Stimulated activated CD8-positive, alpha-beta memory T cell treated with anti-CD3 and anti-CD28 coated beads, Interleukin-4, amount 100 ng/mL, for 1 hour (primary cell): ENCODE data around the gene PLAAT2.
"Not testable (repeated sequence)": the region's sequence is repeated elsewhere in the genome, so short reads cannot be mapped to it uniquely, and the experiment has no call there.

Experiments used
- DNase-seq, 2 donors: peaks; one replicate each; pipeline ENCODE4 v3.0.0-alpha.2; 2020; ENCODE audit warnings: low read depth in 2 of 2, low spot score in 1 of 2

Gene PLAAT2

DNA sequence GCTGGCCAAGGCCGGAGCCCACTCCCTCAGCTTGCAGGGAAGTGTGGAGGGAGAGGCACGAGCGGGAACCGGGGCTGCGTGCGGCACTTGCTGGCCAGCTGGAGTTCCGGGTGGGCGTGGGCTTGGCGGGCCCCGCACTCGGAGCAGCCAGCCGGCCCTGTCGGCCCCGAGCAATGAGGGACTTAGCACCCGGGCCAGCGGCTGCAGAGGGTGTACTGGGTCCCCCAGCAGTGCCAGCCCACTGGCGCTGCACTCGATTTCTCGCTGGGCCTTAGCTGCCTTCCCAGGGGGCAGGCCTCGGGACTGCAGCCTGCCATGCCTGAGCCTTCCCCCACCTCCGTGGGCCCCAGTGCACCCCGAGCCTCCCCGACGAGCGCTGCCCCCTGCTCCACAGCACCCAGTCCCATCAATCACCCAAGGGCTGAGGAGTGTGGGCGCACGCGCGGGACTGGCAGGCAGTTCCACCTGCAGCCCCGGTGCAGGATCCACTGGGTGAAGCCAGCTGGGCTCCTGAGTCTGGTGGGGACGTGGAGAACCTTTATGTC lies 13.0 kb downstream of the PLAAT2 start:
- not testable (repeated sequence) for DNase-seq

GRCh38 chr11:63549411-63549810 lies 13.8 kb downstream of the PLAAT2 start:
- no peak for DNase-seq

DNA sequence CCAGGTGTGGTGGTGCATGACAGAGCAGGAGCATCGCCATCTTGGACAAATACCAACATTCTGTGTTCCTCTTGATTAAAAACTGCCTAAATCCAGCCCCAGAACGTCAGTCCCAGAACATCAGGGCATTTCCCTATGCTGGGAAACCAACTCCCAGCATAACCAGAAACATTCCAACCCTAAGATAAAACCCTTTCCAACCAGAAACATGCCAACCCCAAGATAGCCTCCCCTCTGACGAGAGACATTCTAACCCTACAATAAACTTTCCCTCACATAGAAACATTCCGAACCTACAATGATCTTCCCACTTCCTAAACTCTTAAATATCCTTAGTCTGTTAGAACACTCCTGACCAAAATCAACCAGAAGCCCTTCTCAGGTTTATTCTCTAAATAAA lies 15.0 kb downstream of the PLAAT2 start:
- no peak for DNase-seq

- DNase-seq: no peak
Measured at GRCh38 chr11:63547061-63547460, 16.1 kb downstream of the PLAAT2 start.

- DNase-seq: no peak
Measured at GRCh38 chr11:63543711-63544110, 19.5 kb downstream of the PLAAT2 start.

DNA sequence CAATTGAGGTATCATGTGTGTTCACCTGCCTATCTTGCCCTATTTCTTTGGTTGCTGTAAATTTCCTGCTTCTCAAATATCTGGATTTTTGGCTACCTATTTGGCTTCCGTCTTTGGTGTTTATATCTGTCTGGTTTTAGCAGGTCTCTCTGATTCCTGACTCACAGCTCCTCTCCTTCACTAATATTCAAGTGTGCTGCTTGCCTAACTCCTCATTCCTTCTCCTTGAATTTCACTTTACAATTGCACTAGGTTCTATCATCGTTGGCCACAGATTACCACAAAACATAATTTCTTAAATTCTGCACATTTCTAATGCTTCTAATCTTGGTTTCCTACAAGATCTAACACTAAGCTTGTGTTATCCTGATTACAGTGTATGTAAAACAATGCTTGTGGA lies 20.7 kb downstream of the PLAAT2 start:
- not testable (repeated sequence) for DNase-seq

GRCh38 chr11:63537293-63538101 lies 25.7 kb downstream of the PLAAT2 start:
- DNase-seq: no peak

DNA sequence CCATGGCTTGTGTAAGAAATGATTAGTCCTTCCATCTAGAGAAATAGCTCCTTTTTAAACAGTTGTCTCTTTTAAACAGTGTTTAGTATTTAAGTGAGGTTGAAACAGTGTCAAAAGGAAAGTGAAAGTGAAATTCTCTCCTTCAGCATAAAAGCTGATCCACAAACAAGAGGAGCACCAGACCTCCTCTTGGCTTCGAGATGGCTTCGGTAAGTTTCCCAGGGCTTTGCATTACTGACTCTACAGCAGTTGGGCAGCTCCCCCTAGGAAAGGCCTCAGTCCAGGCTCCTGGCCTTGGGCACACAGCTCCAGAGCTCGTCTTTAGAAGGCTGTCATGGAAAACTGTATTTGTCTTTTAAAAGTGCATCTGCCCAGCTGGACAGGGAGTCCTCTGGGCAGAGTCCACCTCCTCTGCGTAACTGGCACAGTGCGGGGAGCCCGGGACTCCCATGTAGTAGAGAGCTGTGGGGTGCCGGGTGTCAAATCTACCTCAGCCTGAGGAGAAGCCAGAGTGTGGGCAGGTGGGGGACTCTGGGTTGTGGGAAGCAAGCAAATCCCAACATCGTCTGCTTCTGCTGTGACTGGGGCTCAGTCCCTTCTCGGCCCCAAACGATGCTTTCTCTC lies 26.4 kb downstream of the PLAAT2 start, which contains the start of gene PLAAT4:
PLAAT4 (plus strand) TSS at position 140 of the 624 bp plus-strand sequence; CDS start at position 201, 61 bp downstream.
- DNase-seq: no peak

- no peak for DNase-seq
Measured at GRCh38 chr11:63535734-63536133, 27.4 kb downstream of the PLAAT2 start.

DNA sequence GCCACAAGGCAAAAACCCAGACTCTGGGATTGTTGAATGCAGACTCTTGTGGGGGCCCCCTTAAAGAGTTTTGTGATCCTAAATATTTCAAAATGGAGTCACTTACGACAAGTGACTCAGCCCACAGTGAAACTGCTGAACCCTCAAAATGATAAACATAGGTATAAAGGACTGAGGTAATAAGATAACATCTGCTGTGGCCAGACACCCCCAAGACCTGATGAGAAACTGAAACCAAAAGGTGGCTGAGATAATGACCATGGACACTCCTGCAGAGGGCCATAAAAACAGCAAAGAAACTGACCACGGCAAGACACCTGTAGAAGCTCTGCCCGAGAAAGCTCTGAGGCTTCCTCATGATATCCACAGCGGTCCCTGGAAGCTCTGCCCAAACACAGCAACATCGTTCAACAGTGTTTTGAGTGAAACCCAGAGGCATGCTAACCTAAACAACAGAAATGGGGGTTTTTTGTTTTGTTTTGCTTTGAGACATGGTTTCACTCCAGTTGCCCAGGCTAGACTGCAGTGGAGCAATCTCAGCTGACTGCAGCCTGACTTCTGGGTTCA lies 28.2 kb downstream of the PLAAT2 start:
- DNase-seq: no peak

- no peak for DNase-seq
Measured at GRCh38 chr11:63534076-63534475, 29.1 kb downstream of the PLAAT2 start.

DNA sequence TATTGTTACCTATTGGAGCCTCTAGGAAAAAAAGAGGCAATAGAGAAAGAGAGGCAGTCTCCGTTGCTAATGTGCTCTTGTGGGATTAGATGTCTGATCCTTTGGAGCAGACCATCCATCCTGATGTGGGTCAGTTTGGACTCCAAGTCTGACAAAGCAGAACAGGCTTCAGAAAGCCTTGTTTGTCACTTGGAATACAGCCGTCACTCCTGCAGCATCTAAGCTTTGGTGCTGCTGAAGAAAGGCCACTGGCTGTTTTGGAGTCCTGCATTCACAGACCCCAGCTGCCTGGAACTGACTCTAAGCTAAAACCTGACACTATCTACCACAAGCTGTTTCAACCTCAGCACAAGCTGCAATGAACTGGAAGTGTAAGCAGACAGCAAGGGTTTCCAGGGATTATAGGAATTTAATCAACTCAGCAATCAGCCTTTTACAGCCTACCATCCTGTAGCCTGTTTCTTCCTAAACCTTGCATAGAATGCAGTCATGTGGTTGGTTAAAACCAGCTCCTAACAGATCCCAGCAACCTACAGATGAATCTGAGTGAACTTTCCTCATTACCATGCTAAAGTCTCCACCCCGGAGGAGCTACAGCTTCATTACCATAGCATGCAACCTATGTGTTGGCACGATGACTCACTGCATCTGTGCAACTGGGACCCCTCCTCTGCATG lies 30.2 kb downstream of the PLAAT2 start:
- DNase-seq: no peak

- DNase-seq: no peak
Measured at GRCh38 chr11:63532117-63532516, 31.1 kb downstream of the PLAAT2 start.

GRCh38 chr11:63531074-63531792 lies 31.9 kb downstream of the PLAAT2 start:
- not testable (repeated sequence) for DNase-seq

DNA sequence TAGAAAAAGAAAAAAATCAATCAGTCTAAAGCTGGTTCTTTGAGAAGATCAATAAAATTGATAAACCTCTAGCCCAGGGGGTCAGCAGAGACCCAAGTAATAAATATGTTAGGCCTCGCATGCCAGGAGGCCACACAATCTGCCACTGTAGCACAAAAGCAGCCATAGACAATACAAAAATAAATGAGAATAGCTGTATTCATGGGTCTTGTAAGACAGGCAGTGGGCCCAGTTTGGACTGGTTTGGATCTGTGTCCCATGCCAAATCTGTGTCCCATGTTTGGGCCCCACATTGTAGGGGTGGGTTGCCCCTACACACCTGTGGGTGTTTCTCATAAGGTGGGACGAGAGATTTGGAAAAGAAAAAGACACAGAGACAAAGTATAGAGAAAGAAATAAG lies 33.2 kb downstream of the PLAAT2 start:
- DNase-seq: no peak

- DNase-seq: not testable (repeated sequence)
Measured at GRCh38 chr11:63529373-63529772, 33.8 kb downstream of the PLAAT2 start.

DNA sequence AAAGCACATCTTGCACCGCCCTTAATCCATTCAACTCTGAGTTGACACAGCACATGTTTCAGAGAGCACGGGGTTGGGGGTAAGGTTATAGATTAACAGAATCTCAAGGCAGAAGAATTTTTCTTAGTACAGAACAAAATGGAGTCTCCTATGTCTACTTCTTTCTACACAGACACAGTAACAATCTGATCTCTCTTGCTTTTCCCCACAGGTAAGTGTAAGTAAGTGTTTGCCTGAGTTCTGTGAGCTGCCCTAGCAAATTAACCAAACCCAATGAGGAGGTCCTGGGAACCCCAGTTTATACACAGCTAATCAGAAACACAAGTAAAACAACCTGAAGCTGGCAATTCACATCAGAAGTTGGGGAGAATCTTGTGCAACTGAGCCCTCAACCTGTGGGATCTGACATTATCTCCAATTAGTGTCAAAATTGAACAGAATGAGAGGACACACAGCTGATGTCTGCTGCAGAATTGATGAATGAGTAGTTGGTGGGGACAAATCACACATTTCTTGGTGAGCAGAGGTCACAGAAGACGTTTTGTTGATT lies 34.4 kb downstream of the PLAAT2 start:
- not testable (repeated sequence) for DNase-seq

GRCh38 chr11:63528156-63528555 lies 35.0 kb downstream of the PLAAT2 start:
- not testable (repeated sequence) for DNase-seq

DNA sequence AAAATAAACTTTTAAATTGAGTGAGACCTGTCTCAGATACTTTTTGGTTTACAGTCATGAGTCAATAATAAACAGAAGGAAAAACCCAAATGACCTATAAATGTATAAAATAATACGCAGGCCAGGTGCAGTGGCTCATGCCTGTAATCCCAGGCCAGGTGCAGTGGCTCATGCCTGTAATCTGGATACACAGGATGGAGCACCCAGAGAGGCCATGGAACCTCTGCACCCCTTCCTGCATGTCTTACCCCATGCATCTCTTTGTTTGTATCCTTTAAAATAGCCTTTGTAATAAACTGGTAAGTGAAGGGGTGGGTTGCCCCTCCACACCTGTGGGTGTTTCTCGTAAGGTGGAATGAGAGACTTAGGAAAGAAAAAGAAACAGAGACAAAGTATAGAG lies 35.5 kb downstream of the PLAAT2 start:
- no peak for DNase-seq

DNA sequence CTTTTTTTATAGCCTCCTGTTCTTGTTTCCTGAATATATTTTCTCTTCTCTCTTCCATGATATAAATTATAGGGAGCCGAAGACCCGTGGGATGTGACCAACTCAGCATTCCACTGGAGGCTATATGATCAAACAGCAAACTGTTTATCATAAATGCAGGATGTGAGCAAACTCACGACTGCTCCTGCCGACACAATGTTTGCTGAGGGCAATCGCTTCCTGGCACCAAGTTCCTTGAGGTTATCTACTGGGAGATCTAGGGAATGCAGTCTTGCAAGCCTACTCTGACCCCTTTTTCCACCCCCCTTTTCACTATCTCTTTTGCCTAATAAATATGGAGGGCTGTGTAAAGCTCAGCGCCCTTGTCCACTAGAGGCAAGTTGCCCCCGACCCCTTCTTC lies 40.0 kb downstream of the PLAAT2 start:
- no peak for DNase-seq
